Measurements from ENCODE around the gene LRRC57.

Gene LRRC57

DNA sequence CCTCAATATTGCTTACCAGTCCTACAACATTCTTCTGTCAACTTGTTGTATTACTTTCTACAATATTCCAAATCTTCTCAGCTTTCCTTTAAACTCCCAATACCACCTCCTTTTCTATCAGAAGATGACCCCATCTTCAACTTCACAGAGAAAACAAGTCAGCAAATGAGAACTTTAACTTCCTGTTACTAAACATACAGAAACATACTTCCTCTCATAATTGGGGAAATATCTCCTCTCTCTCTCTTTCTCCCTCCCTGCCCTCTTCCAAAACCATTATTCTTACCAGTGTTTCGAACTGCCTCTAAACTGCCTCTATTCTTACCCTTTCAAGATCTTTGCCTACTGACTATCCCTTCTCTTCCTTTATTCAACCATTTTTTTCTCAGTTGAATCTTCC, 54.9 kb downstream of the LRRC57 start:
- TF ChIP-seq, protein P1, sequence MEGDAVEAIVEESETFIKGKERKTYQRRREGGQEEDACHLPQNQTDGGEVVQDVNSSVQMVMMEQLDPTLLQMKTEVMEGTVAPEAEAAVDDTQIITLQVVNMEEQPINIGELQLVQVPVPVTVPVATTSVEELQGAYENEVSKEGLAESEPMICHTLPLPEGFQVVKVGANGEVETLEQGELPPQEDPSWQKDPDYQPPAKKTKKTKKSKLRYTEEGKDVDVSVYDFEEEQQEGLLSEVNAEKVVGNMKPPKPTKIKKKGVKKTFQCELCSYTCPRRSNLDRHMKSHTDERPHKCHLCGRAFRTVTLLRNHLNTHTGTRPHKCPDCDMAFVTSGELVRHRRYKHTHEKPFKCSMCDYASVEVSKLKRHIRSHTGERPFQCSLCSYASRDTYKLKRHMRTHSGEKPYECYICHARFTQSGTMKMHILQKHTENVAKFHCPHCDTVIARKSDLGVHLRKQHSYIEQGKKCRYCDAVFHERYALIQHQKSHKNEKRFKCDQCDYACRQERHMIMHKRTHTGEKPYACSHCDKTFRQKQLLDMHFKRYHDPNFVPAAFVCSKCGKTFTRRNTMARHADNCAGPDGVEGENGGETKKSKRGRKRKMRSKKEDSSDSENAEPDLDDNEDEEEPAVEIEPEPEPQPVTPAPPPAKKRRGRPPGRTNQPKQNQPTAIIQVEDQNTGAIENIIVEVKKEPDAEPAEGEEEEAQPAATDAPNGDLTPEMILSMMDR (IDR thresholded peaks at IDR 0.05): no peak
- Histone ChIP-seq H3K4me1 (ENCODE audit: control insufficient read depth in 1 of 2, insufficient read depth in 1 of 2, low read depth in 1 of 2, low read length in 1 of 2) (peaks cover 81 to 83% of the 10 kb centered on the region in 2 experiments), H3K27me3 (no peaks in the 10 kb centered on the region), H3K36me3 (no peaks in the 10 kb centered on the region), H3K27ac (peak overlapping the region; percentile 92), H3K9me3 (no peaks in the 10 kb centered on the region), H3K4me3 (ENCODE audit: low read depth in 1 of 2, low read length in 1 of 2) (peak overlapping the region; percentile 76 to 83)

DNA sequence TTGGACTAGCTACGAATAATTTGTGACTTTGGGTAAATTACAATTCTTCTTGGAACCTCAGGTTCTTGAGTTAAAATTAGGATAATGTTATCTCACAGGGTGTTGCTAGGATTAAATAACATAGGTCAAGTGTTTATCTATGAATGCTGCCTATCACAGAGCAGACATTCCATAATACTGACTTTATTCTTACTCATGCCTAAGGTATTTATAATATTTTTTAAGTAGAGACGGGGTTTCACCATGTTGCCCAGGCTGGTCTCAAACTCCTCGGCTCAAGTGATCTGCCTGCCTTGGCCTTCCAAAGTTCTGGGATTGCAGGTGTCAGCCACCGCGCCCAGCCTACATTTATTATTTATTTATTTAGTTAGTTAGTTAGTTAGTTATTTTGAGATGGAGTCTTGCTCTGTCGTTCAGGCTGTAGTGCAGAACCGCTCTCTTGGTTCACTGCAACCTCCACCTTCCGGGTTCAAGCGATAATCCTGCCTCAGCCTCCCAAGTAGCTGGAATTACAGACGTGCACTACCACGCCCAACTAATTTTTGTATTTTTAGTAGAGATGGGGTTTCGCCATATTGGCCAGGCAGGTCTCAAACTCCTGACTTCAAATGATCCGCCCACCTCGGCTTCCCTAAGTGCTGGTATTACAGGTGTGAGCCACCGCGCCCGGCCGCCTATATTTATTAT, 56.9 kb downstream of the LRRC57 start:
- H3K4me1 ChIP-seq (ENCODE audit: control insufficient read depth in 1 of 2, insufficient read depth in 1 of 2, low read depth in 1 of 2, low read length in 1 of 2): peaks cover 77 to 80% of the 10 kb centered on the region in 2 experiments
- no peaks in the 10 kb centered on the region for H3K9me3 ChIP-seq
- H3K36me3 ChIP-seq: no peaks in the 10 kb centered on the region
- peak overlapping the region; percentile 91 for H3K4me3 ChIP-seq (ENCODE audit: low read depth in 1 of 2, low read length in 1 of 2)
- peak overlapping the region; percentile 95 for H3K27ac ChIP-seq
- TF ChIP-seq, protein P1 (IDR thresholded peaks at IDR 0.05): no peak
- H3K27me3 ChIP-seq: no peaks in the 10 kb centered on the region

DNA sequence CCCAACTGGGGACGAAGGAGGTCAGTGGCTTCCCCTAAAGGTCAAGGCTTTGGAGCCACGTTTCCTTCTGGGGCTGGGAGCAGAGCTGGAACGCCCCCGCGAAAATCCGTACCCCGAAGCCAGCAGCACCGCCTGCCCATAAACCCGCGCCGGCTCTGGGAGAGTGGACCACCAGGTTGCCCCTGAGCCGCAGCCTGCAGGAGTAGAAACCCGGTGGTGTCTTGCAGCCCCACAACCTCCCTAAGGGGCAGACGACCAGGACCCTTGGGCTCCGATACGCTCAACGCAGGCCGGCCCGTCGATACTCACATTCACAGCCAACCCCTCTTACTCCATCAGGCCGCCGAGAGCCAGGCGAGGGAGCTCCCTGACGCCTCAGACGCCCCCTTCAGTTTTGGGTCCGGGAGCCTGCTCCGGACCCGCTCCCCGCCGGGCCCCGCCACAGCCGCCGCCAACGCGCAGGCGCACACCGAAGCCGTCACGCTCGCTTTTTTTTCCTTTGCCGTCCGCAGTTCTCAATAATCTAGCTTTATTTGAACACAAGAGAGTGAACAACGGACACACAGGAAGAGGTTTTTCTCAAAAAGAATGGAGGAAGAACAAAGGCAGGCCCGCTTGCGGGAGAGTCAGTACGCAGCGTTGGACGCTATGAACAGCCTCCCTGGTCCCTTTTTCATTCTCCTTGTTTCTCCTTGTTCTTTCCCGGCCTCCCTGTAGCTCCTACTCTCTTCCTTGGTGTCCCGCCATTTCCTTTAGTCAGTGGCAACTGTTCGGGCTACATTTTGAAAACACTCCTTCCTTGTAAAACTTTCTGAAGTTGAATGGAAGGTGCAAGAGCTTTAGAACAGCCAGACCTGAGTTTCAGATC, 57.7 kb downstream of the LRRC57 start, which contains the start of gene ZNF106:
ZNF106 (minus strand) TSS at position 471 of the 868 bp plus-strand sequence. CDS start 18,852 bp downstream, outside the sequence.
- Histone ChIP-seq H3K9me3 (no peaks in the 10 kb centered on the region), H3K4me3 (ENCODE audit: low read depth in 1 of 2, low read length in 1 of 2) (peak within 1 kb of the TSS; percentile 91), H3K27me3 (no peaks in the 10 kb centered on the region), H3K4me1 (ENCODE audit: control insufficient read depth in 1 of 2, insufficient read depth in 1 of 2, low read depth in 1 of 2, low read length in 1 of 2) (peaks cover 70 to 73% of the 10 kb centered on the region in 2 experiments), H3K36me3 (no peaks in the 10 kb centered on the region), H3K27ac (peak within 1 kb of the TSS; percentile 95)
- TF ChIP-seq, protein P1 (IDR thresholded peaks at IDR 0.05): no peak

DNA sequence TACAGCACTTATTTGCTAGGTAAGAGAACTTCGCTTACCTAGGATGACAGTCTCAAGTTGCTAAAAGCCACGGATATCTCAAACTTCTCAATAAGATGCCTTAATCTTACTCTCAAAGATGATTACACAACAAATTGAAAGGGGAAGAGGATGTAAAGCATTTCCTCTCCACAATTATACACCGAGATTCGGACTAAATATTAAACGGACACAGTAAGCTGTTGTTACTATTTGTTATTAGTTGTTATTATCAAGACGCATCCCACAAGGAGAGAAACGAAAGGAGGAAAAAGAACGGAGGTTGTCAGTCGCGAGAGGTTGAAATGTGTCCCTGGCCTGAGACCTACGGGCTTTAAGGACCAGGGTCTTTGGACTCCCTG, 58.3 kb downstream of the LRRC57 start:
- Histone ChIP-seq H3K27ac (peak overlapping the region; percentile 95), H3K9me3 (no peaks in the 10 kb centered on the region), H3K36me3 (peaks cover 3% of the 10 kb centered on the region), H3K27me3 (no peaks in the 10 kb centered on the region), H3K4me1 (ENCODE audit: control insufficient read depth in 1 of 2, insufficient read depth in 1 of 2, low read depth in 1 of 2, low read length in 1 of 2) (peaks cover 68 to 70% of the 10 kb centered on the region in 2 experiments), H3K4me3 (ENCODE audit: low read depth in 1 of 2, low read length in 1 of 2) (peak overlapping the region; percentile 91)
- TF ChIP-seq, protein P1 (IDR thresholded peaks at IDR 0.05): no peak
